HepG2 (cell line): ENCODE results near the gene HLF. TPM values are rescaled to one million over a fixed set of nuclear protein-coding genes. Genes with fewer than 3 reads are reported as not detected.

Source experiments
- ATAC-seq: fragments of 200-7000 bp; cut with Tn5 transposase; 3 replicates; pipeline ENCODE4 v1.9.1; 2020; ENCODE audit warnings: mild to moderate bottlenecking, moderate library complexity
- BruUV-seq: library from RNA; stranded (reverse); fragments of 400-500 nt; replicated peaks from 2 replicates; lab custom pipeline; 2021; lab: Mats Ljungman, UMichigan
- CTCF ChIA-PET: fragments of 300-600 bp; formaldehyde crosslinking; extraction: SDS; loops from one replicate; lab custom pipeline; 2021; ENCODE audit warnings: low total read pairs, inconsistent platforms, low intra/inter-chr PET ratio; lab: Yijun Ruan, JAX
- POLR2A ChIA-PET: fragments of 350-600 bp; sonication (Branson Sonifier 250); formaldehyde crosslinking; loops from one replicate; lab custom pipeline; 2020; ENCODE audit warnings: antibody characterized with exemption, inconsistent platforms; lab: Yijun Ruan, JAX
- DNase-seq: peaks from one replicate; pipeline ENCODE4 v3.0.0-alpha.2; 2015; ENCODE audit warnings: low spot score
- FAIRE-seq: peaks from 3 replicates; lab custom pipeline; 2011; peaks lifted over from hg19 to GRCh38; lab: Jason Lieb, UNC
- H2AFZ ChIP-seq: one replicate; pipeline ENCODE4 v1.6.1; 2011; ENCODE audit warnings: low read length, inconsistent platforms
- H3K27ac ChIP-seq: fragments of 300-600 bp; 3 replicates; pipeline ENCODE4 v1.8.0; 2011; ENCODE audit warnings: mixed run types, mild to moderate bottlenecking, mixed read lengths, low read length, inconsistent platforms; ENCODE audit not compliant: insufficient read depth; ENCODE audit errors: extremely low read length
- H3K27me3 ChIP-seq, 2 experiments: fragments of 200-600 bp in 1 of 2; 2 replicates in 1 of 2; 3 replicates in 1 of 2; pipeline versions ENCODE4 v1.6.0 to v1.8.0; 2011; ENCODE audit warnings: low read length in 2 of 2, mild to moderate bottlenecking in 2 of 2, moderate library complexity in 2 of 2, inconsistent platforms in 1 of 2; ENCODE audit not compliant: insufficient read depth in 2 of 2, control insufficient read depth in 1 of 2
- H3K36me3 ChIP-seq, 2 experiments: fragments of 200-600 bp in 1 of 2; replicated peaks in 1 of 2; 2 replicates in 1 of 2; 3 replicates in 1 of 2; pipeline versions ENCODE4 v1.5.1 to v1.8.0; 2011; ENCODE audit warnings: low read length in 2 of 2, inconsistent platforms in 1 of 2; ENCODE audit not compliant: insufficient read depth in 2 of 2, control insufficient read depth in 1 of 2
- H3K4me1 ChIP-seq: 2 replicates; pipeline ENCODE4 v1.5.1; 2012; ENCODE audit warnings: low read length, inconsistent platforms; ENCODE audit not compliant: insufficient read depth
- H3K4me2 ChIP-seq: 2 replicates; pipeline ENCODE4 v1.6.0; 2011; ENCODE audit warnings: low read depth, low read length, inconsistent platforms
- H3K4me3 ChIP-seq, 3 experiments: fragments of 200-600 bp in 1 of 3; sonication (generic), shearing (Covaris generic) in 1 of 3; replicated peaks in 1 of 3; 2 replicates each; pipeline ENCODE4 v1.5.1; 2011 to 2016; ENCODE audit warnings: low read length in 3 of 3, inconsistent platforms in 2 of 3, low read depth in 2 of 3, mild to moderate bottlenecking in 2 of 3, control low read depth in 1 of 3, mixed read lengths in 1 of 3; ENCODE audit not compliant: insufficient read depth in 1 of 3
- H3K79me2 ChIP-seq: one replicate; pipeline ENCODE4 v1.6.1; 2011; ENCODE audit warnings: low read length, inconsistent platforms; ENCODE audit not compliant: insufficient read depth
- H3K9ac ChIP-seq: 2 replicates; pipeline ENCODE4 v1.6.0; 2011; ENCODE audit warnings: mild to moderate bottlenecking, low read depth, low read length, inconsistent platforms; ENCODE audit not compliant: insufficient read depth
- H3K9me3 ChIP-seq: 2 replicates; pipeline ENCODE4 v1.5.1; 2012; ENCODE audit warnings: mild to moderate bottlenecking, low read length
- H4K20me1 ChIP-seq: 2 replicates; pipeline ENCODE4 v1.6.0; 2011; ENCODE audit warnings: inconsistent platforms, mild to moderate bottlenecking, low read length, moderate library complexity; ENCODE audit not compliant: insufficient read depth
- CHD4 ChIP-seq: fragments of 200-600 bp; sonication (generic); IDR thresholded peaks from 2 replicates; pipeline ENCODE4 v1.7.0; 2017; ENCODE audit warnings: mild to moderate bottlenecking, low read length, borderline replicate concordance
- FOXA3 ChIP-seq: IDR thresholded peaks from 2 replicates; pipeline ENCODE4 v1.6.1; 2016; ENCODE audit warnings: missing genetic modification reagents, missing compliant biosample characterization
- HMG20A ChIP-seq: IDR thresholded peaks from 2 replicates; pipeline ENCODE4 v1.6.1; 2016; ENCODE audit warnings: borderline replicate concordance
- IRF9 ChIP-seq: sonication (generic); formaldehyde crosslinking; IDR thresholded peaks from 2 replicates; pipeline ENCODE4 v1.8.0; 2022; ENCODE audit warnings: missing genetic modification reagents, mild to moderate bottlenecking, borderline replicate concordance
- NCOR1 ChIP-seq: fragments of 200-600 bp; sonication (generic); IDR thresholded peaks from 2 replicates; pipeline ENCODE4 v1.7.0; 2017; ENCODE audit warnings: antibody characterized with exemption, low read length, borderline replicate concordance
- NR2F6 ChIP-seq, 2 experiments: IDR thresholded peaks; 2 replicates each; pipeline ENCODE4 v1.6.1; 2016; ENCODE audit warnings: antibody characterized with exemption in 1 of 2, mild to moderate bottlenecking in 1 of 2
- REPIN1 ChIP-seq: sonication (generic); formaldehyde crosslinking; IDR thresholded peaks from 2 replicates; pipeline ENCODE4 v1.8.0; 2022; ENCODE audit warnings: missing genetic modification reagents, low read depth, mild to moderate bottlenecking, borderline replicate concordance
- REST ChIP-seq, 2 experiments: IDR thresholded peaks; 2 replicates each; pipeline ENCODE4 v1.6.1; 2011 to 2012; ENCODE audit warnings: low read length in 2 of 2, borderline replicate concordance in 1 of 2, low read depth in 1 of 2, mild to moderate bottlenecking in 1 of 2, moderate library complexity in 1 of 2
- SP4 ChIP-seq: sonication (generic); formaldehyde crosslinking; IDR thresholded peaks from 2 replicates; pipeline ENCODE4 v1.8.1; 2023; ENCODE audit warnings: mild to moderate bottlenecking, missing genetic modification reagents
- ZNF263 ChIP-seq: sonication (generic); formaldehyde crosslinking; IDR thresholded peaks from 2 replicates; pipeline ENCODE4 v1.4.0; 2020; ENCODE audit warnings: missing genetic modification reagents
- ZNF552 ChIP-seq: sonication (generic); formaldehyde crosslinking; IDR thresholded peaks from 2 replicates; pipeline ENCODE4 v1.9.0; 2022; ENCODE audit warnings: missing genetic modification reagents, mild to moderate bottlenecking, borderline replicate concordance
- WGBS: methylation state at CpG from one replicate; pipeline ENCODE4 v1.1.6; 2017; ENCODE audit warnings: low lambda C conversion rate; 5-methylcytosine and 5-hydroxymethylcytosine counted together
- in situ Hi-C: cut with HindIII; loops from 2 replicates; pipeline ENCODE4 v1.10.0; 2017; ENCODE audit warnings: low pct_unique_long_range_greater_than_20kb; ENCODE audit not compliant: extremely low pct_ligation_motif_present
- intact Hi-C: fragments of 100-400 bp; cut with micrococcal nuclease; formaldehyde crosslinking; loops from one replicate; pipeline ENCODE4 v1.10.0; 2022; ENCODE audit not compliant: unreplicated experiment
- polyA plus RNA-seq, 8 experiments: library from polyadenylated mRNA; depleted of rRNA in 3 of 8; stranded (reverse) in 7 of 8; unstranded in 1 of 8; fragments of >200 nt; fragmentation: Illumina TruSeq in 4 of 8; extraction: Trizol in 4 of 8; gene quantifications; 2 replicates each; pipeline versions ENCODE4 v1.2.1 to v1.2.3, GENCODE V29; 2011 to 2016; ENCODE audit warnings: low read depth in 4 of 8, missing spikeins in 1 of 8, mixed read lengths in 1 of 8; ENCODE audit not compliant: insufficient read depth in 1 of 8
- total RNA-seq, 5 experiments: library from RNA; depleted of rRNA; stranded (reverse); fragments of >200 nt; fragmentation: Illumina TruSeq; extraction: Trizol; gene quantifications; 2 replicates each; pipeline ENCODE4 v1.2.3, GENCODE V29; 2016; ENCODE audit warnings: low read depth in 1 of 5
- TF ChIP-seq, protein P1 (sequence below): sonication (generic); formaldehyde crosslinking; conservative IDR thresholded peaks from 2 replicates; pipeline ENCODE4 v1.8.0; 2022; ENCODE audit warnings: mild to moderate bottlenecking, moderate library complexity, missing genetic modification reagents

HLF gene
- total and polyA plus RNA-seq, 2 of the 13 experiments (the other 11 are each of a cell fraction or from before 2014, with no cell fraction given) = 202 to 346 TPM

DNA sequence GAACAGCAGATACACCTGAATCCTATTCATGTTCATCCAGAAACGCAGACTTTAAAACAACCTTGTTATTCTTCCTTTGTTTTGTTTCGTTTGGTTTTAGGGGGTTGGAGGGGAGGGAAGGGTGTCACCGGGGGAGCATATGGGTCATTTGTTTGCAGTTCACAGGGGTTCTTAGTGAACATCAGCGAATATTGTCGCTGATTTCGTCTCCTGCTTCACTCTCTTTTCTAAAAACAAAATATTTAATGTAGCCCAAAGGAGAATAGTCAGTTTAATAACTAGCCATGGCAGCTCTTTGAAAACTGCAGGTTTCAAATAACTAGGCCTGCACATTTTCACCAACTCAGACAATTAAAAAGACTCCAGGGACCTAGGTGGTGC, 37.6 kb downstream of the HLF start:
- intact Hi-C loops = loop anchor here (2.0 kb wide), 2 partner anchors 36 to 64 kb away; no protein-coding TSS in a partner anchor
- Histone ChIP-seq H3K9ac (peak overlapping the region; percentile 27; the same call in 1 of the 2 replicates), H2AFZ (no peak overlapping the region), H3K27me3 (no peaks in the 10 kb centered on the region), H3K36me3 (peaks cover 20 to 65% of the 10 kb centered on the region in 2 experiments), H3K4me1 (peaks cover 100% of the 10 kb centered on the region), H3K27ac (peak overlapping the region; percentile 86), H3K79me2 (peaks cover 97% of the 10 kb centered on the region), H3K4me2 (peak overlapping the region; percentile 51), H3K9me3 (no peaks in the 10 kb centered on the region), H3K4me3 (0 out of 6 replicates have a peak overlapping the region, but pooled peaks of 1 of the 3 experiments have one; percentile 14), H4K20me1 (peaks cover 49% of the 10 kb centered on the region)
- no TSS peak for BruUV-seq
- FAIRE-seq = no peak
- in situ Hi-C loops = no loop called here
- POLR2A ChIA-PET = interaction anchor here (1.2 to 5.9 kb wide), 5 partner anchors 9 to 131 kb away, joined by 3 to 119 read pairs (median 9); no protein-coding TSS in a partner anchor
- 14% methylated on average over 6 of the region's 6 CpGs for WGBS
- ATAC-seq = no peak
- CTCF ChIA-PET = no interaction called here
- no peak for DNase-seq
- TF ChIP-seq FOXA3 = no peak
- no peak for TF ChIP-seq ZNF263 (CRISPR knock-in tag)
- 0 out of 4 replicates have a peak, but pooled peaks of 1 of the 2 experiments have one; percentile 2 for TF ChIP-seq REST (IDR thresholded peaks at IDR 0.05; ENCODE audit: borderline replicate concordance in 1 of 2, low read depth in 1 of 2, low read length in 2 of 2)
- TF ChIP-seq, protein P1, sequence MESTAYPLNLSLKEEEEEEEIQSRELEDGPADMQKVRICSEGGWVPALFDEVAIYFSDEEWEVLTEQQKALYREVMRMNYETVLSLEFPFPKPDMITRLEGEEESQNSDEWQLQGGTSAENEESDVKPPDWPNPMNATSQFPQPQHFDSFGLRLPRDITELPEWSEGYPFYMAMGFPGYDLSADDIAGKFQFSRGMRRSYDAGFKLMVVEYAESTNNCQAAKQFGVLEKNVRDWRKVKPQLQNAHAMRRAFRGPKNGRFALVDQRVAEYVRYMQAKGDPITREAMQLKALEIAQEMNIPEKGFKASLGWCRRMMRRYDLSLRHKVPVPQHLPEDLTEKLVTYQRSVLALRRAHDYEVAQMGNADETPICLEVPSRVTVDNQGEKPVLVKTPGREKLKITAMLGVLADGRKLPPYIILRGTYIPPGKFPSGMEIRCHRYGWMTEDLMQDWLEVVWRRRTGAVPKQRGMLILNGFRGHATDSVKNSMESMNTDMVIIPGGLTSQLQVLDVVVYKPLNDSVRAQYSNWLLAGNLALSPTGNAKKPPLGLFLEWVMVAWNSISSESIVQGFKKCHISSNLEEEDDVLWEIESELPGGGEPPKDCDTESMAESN = 0 out of 2 replicates have a peak, but pooled peaks have one; percentile 0
- no peak for TF ChIP-seq SP4 (CRISPR knock-in tag)
- TF ChIP-seq NR2F6 (IDR thresholded peaks at IDR 0.05) = peak; percentile 5; the same call in 1 of the 2 replicates
- TF ChIP-seq NR2F6 (CRISPR knock-in tag; IDR thresholded peaks at IDR 0.05) = no peak
- TF ChIP-seq REPIN1 (CRISPR knock-in tag) = peak; percentile 6; the same call in 1 of the 2 replicates
- 0 out of 2 replicates have a peak, but pooled peaks have one; percentile 20 for TF ChIP-seq CHD4
- no peak for TF ChIP-seq HMG20A
- TF ChIP-seq IRF9 = no peak
- peak; percentile 24; the same call in 1 of the 2 replicates for TF ChIP-seq NCOR1
- TF ChIP-seq ZNF552 = no peak
